Gastrocnemius medialis (tissue), 4 donors: ENCODE results near the gene TNNI3K.

Experiments used
- POLR2A ChIP-seq, 2 donors: fragments of 450-650 bp; IDR thresholded peaks; one replicate each; pipeline ENCODE4 v1.6.1; 2017; ENCODE audit warnings: antibody characterized with exemption in 2 of 2, mild to moderate bottlenecking in 2 of 2, moderate library complexity in 2 of 2
- TF ChIP-seq, protein P1 (sequence below), 5 experiments: fragments of 450-650 bp in 3 of 5; fragments of 200-600 bp in 2 of 5; sonication (generic) in 2 of 5; IDR thresholded peaks in 4 of 5; conservative IDR thresholded peaks in 1 of 5; 1 replicate in 4 of 5; 2 replicates in 1 of 5; pipeline ENCODE4 v1.5.1; 2016 to 2019; ENCODE audit warnings: antibody characterized with exemption in 5 of 5, mild to moderate bottlenecking in 3 of 5, moderate library complexity in 3 of 5

DNA sequence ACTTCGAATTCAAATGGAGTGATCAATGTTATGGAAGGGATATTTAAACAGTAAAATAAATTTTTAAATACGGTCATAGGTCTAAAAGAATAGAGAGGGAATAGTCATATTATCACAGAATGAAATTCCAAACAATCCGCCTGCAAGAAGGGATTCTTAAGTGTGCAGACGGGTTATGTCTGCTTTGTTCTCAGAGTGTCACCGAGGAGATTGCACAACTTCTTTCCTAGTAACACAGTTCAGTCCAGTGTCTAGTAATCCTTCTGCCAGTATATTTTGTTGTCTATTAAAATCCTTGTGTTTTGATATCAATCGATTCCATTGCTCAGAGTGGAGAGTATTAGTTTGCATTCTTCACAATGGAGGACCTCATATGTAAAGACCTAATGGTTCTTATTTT, 228.8 kb downstream of the TNNI3K start:
- TF ChIP-seq, protein P1, sequence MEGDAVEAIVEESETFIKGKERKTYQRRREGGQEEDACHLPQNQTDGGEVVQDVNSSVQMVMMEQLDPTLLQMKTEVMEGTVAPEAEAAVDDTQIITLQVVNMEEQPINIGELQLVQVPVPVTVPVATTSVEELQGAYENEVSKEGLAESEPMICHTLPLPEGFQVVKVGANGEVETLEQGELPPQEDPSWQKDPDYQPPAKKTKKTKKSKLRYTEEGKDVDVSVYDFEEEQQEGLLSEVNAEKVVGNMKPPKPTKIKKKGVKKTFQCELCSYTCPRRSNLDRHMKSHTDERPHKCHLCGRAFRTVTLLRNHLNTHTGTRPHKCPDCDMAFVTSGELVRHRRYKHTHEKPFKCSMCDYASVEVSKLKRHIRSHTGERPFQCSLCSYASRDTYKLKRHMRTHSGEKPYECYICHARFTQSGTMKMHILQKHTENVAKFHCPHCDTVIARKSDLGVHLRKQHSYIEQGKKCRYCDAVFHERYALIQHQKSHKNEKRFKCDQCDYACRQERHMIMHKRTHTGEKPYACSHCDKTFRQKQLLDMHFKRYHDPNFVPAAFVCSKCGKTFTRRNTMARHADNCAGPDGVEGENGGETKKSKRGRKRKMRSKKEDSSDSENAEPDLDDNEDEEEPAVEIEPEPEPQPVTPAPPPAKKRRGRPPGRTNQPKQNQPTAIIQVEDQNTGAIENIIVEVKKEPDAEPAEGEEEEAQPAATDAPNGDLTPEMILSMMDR (IDR thresholded peaks at IDR 0.05 in 4 of 5, conservative IDR thresholded peaks at IDR 0.05 in 1 of 5): no peak
- TF ChIP-seq POLR2A (IDR thresholded peaks at IDR 0.05): no peak
